ENCODE results near the gene CILP. TPM values are rescaled to one million over a fixed set of nuclear protein-coding genes. Genes with fewer than 3 reads are reported as not detected.

CILP gene
- polyA plus RNA-seq, 3 donors = 0.13 TPM; not detected in 2

DNA sequence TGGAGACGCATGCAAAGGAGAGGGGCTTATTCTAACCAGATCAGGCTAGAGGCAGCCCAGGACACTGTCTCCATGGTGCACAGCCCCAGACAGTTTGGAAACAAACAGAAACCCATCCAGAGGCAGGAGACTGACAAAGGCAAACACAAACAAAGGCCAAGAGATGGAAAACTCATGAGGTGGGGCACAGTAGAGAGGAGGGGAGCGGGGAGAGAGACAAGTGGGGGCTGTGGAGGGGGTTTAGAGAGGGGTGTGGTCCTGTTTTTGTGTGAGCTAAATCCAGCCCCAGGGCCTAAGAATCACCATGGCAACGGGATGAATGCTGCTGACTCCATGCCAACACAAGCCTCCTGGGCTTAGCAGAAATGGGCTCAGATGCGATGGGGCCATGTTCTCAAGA lies 43.1 kb upstream of the CILP start:
- Histone ChIP-seq H3K79me2 (ENCODE audit: insufficient read depth, low read length) (no peaks in the 10 kb centered on the region), H3K9me3 (replicated peaks in 1 of 2; ENCODE audit: control insufficient read depth in 1 of 2, insufficient read depth in 1 of 2, low read length in 2 of 2) (no peaks in the 10 kb centered on the region), H3K4me2 (replicated peaks; ENCODE audit: extremely low read depth, low read length, poor library complexity, severe bottlenecking) (no peak overlapping the region), H3K36me3 (replicated peaks in 1 of 2; ENCODE audit: control insufficient read depth in 1 of 2, insufficient read depth in 2 of 2, low read length in 2 of 2) (peaks cover 0 to 18% of the 10 kb centered on the region in 2 donors), H3K27ac (ENCODE audit: low read depth in 1 of 2, low read length in 2 of 2) (no peak overlapping the region), H3K27me3 (ENCODE audit: control insufficient read depth in 2 of 2, insufficient read depth in 2 of 2, low read length in 2 of 2) (no peaks in the 10 kb centered on the region), H3K4me1 (ENCODE audit: control insufficient read depth in 1 of 2, insufficient read depth in 2 of 2, low read length in 2 of 2) (peaks cover 0 to 7% of the 10 kb centered on the region in 2 donors), H2AFZ (ENCODE audit: insufficient read depth, low read depth, low read length, poor library complexity, severe bottlenecking) (no peak overlapping the region), H3K9ac (ENCODE audit: insufficient read depth, low read length, poor library complexity, severe bottlenecking) (no peak overlapping the region), H4K20me1 (ENCODE audit: insufficient read depth, low read length) (no peaks in the 10 kb centered on the region), H3K4me3 (replicated peaks in 1 of 3; ENCODE audit: low read depth in 2 of 3, low read length in 3 of 3) (no peak overlapping the region)
- peaks cover 6% of the 10 kb centered on the region for H3K4me1 Mint-ChIP-seq
- H3K27me3 Mint-ChIP-seq (ENCODE audit: low read depth in 3 of 3) = peaks cover 0 to 3% (median 0%) of the 10 kb centered on the region in 3 donors
- no peak overlapping the region for H3K4me3 Mint-ChIP-seq
- no peaks in the 10 kb centered on the region for H3K9me3 Mint-ChIP-seq
- TF ChIP-seq, protein P1, sequence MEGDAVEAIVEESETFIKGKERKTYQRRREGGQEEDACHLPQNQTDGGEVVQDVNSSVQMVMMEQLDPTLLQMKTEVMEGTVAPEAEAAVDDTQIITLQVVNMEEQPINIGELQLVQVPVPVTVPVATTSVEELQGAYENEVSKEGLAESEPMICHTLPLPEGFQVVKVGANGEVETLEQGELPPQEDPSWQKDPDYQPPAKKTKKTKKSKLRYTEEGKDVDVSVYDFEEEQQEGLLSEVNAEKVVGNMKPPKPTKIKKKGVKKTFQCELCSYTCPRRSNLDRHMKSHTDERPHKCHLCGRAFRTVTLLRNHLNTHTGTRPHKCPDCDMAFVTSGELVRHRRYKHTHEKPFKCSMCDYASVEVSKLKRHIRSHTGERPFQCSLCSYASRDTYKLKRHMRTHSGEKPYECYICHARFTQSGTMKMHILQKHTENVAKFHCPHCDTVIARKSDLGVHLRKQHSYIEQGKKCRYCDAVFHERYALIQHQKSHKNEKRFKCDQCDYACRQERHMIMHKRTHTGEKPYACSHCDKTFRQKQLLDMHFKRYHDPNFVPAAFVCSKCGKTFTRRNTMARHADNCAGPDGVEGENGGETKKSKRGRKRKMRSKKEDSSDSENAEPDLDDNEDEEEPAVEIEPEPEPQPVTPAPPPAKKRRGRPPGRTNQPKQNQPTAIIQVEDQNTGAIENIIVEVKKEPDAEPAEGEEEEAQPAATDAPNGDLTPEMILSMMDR (IDR thresholded peaks at IDR 0.05) = no peak
- H3K36me3 Mint-ChIP-seq = peaks cover 23 to 24% of the 10 kb centered on the region in 2 donors
- intact Hi-C loops (cut with micrococcal nuclease) = no loop called here
- WGBS (ENCODE audit: insufficient coverage) = 50% methylated on average over 2 of the region's 4 CpGs
- no peak for DNase-seq
- peak overlapping the region in 3 of 7 donors; percentile 2 to 15 (median 8) for H3K27ac Mint-ChIP-seq

DNA sequence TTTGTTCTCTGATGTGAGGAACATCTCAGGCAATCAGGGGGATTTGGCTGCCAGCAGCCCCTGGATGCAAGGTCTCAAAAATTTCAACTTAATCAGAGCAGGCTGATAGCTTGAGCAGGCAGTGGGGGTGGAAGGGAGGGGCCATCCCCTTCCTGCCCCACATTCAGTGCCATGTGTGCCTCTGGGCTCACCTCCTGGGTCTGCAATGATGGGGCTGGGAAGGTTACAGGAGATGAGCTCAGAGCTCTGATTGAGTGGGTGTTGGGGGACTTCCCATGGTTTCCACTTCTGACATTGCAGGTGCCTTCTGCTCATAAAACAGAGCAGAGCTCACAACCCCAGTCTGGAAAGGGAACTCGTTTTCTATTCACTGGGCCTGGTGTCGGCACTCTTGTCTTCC lies 38.4 kb upstream of the CILP start:
- Mint-ChIP-seq H3K27ac (no peak overlapping the region), H3K4me1 (no peaks in the 10 kb centered on the region), H3K9me3 (no peaks in the 10 kb centered on the region), H3K27me3 (ENCODE audit: low read depth in 3 of 3) (peaks cover 0 to 3% (median 0%) of the 10 kb centered on the region in 3 donors), H3K4me3 (no peak overlapping the region), H3K36me3 (peaks cover 0 to 6% of the 10 kb centered on the region in 2 donors)
- no peaks in the 10 kb centered on the region for H4K20me1 ChIP-seq (ENCODE audit: insufficient read depth, low read length)
- no peaks in the 10 kb centered on the region for H3K36me3 ChIP-seq (replicated peaks in 1 of 2; ENCODE audit: control insufficient read depth in 1 of 2, insufficient read depth in 2 of 2, low read length in 2 of 2)
- H3K9ac ChIP-seq (ENCODE audit: insufficient read depth, low read length, poor library complexity, severe bottlenecking) = no peak overlapping the region
- H3K4me1 ChIP-seq (ENCODE audit: control insufficient read depth in 1 of 2, insufficient read depth in 2 of 2, low read length in 2 of 2) = no peaks in the 10 kb centered on the region
- H3K9me3 ChIP-seq (replicated peaks in 1 of 2; ENCODE audit: control insufficient read depth in 1 of 2, insufficient read depth in 1 of 2, low read length in 2 of 2) = no peaks in the 10 kb centered on the region
- no peak for DNase-seq
- intact Hi-C loops (cut with micrococcal nuclease) = no loop called here
- H3K79me2 ChIP-seq (ENCODE audit: insufficient read depth, low read length) = no peaks in the 10 kb centered on the region
- 100% methylated on average over 1 of the region's 2 CpGs for WGBS (ENCODE audit: insufficient coverage)
- H3K27me3 ChIP-seq (ENCODE audit: control insufficient read depth in 2 of 2, insufficient read depth in 2 of 2, low read length in 2 of 2) = no peaks in the 10 kb centered on the region
- H2AFZ ChIP-seq (ENCODE audit: insufficient read depth, low read depth, low read length, poor library complexity, severe bottlenecking) = no peak overlapping the region
- no peak overlapping the region for H3K4me2 ChIP-seq (replicated peaks; ENCODE audit: extremely low read depth, low read length, poor library complexity, severe bottlenecking)
- TF ChIP-seq, protein P1 (IDR thresholded peaks at IDR 0.05) = no peak
- H3K4me3 ChIP-seq (replicated peaks in 1 of 3; ENCODE audit: low read depth in 2 of 3, low read length in 3 of 3) = no peak overlapping the region
- no peak overlapping the region for H3K27ac ChIP-seq (ENCODE audit: low read depth in 1 of 2, low read length in 2 of 2)
